SK-N-SH (cell line): ENCODE data around the gene CCDC171.

Source experiments
- CTCF ChIP-seq: fragments of 200-600 bp; sonication (generic); IDR thresholded peaks from 2 replicates; pipeline ENCODE4 v1.6.1; 2017; ENCODE audit warnings: antibody characterized with exemption, mild to moderate bottlenecking, moderate library complexity
- PBX3 ChIP-seq: IDR thresholded peaks from 2 replicates; pipeline ENCODE4; 2012
- RAD21 ChIP-seq: IDR thresholded peaks from 2 replicates; pipeline ENCODE4 v1.6.1; 2012; ENCODE audit warnings: mild to moderate bottlenecking, low read length
- REST ChIP-seq: IDR thresholded peaks from 2 replicates; pipeline ENCODE4 v1.6.1; 2012; ENCODE audit warnings: mild to moderate bottlenecking, low read depth, low read length, moderate library complexity

GRCh38 chr9:15606643-15607472 is 54.0 kb downstream of the CCDC171 start:
- no peak for TF ChIP-seq REST
- peak; percentile 81 for TF ChIP-seq CTCF
- peak; percentile 79 for TF ChIP-seq RAD21
- TF ChIP-seq PBX3: no peak
